Measurements from ENCODE around the gene VPS51.

The VPS51 gene

GRCh38 chr11:65104628-65105027 lies 8.6 kb downstream of the VPS51 start:
- no peak for DNase-seq (ENCODE audit: extremely low read depth in 1 of 2, low read depth in 1 of 2)

- DNase-seq (ENCODE audit: extremely low read depth in 1 of 2, low read depth in 1 of 2) = no peak
These were observed 11.1 kb downstream of the VPS51 start for GRCh38 chr11:65107078-65107477.

- no peak for DNase-seq (ENCODE audit: extremely low read depth in 1 of 2, low read depth in 1 of 2)
These were observed 11.9 kb downstream of the VPS51 start for GRCh38 chr11:65107751-65108468.

GRCh38 chr11:65108469-65109123 lies 12.6 kb downstream of the VPS51 start:
- DNase-seq (ENCODE audit: extremely low read depth in 1 of 2, low read depth in 1 of 2) = no peak

- no peak for DNase-seq (ENCODE audit: extremely low read depth in 1 of 2, low read depth in 1 of 2)
These were observed 13.5 kb downstream of the VPS51 start for GRCh38 chr11:65109231-65110198.

- peak; percentile 90 to 93 for DNase-seq (ENCODE audit: extremely low read depth in 1 of 2, low read depth in 1 of 2)
These were observed 14.4 kb downstream of the VPS51 start for GRCh38 chr11:65110354-65110861.

GRCh38 chr11:65111159-65111743 lies 15.2 kb downstream of the VPS51 start:
- no peak for DNase-seq (ENCODE audit: extremely low read depth in 1 of 2, low read depth in 1 of 2)

GRCh38 chr11:65111744-65112545 lies 15.9 kb downstream of the VPS51 start, which contains the start of gene TM7SF2:
Gene TM7SF2, plus strand, starts transcription at chr11:65111872. Its CDS starts 144 bp downstream, at chr11:65112016.
- DNase-seq (ENCODE audit: extremely low read depth in 1 of 2, low read depth in 1 of 2) = peak; percentile 86 to 93

- DNase-seq (ENCODE audit: extremely low read depth in 1 of 2, low read depth in 1 of 2) = peak in 1 of 2 donors; percentile 66
These were observed 16.7 kb downstream of the VPS51 start for GRCh38 chr11:65112546-65113360.

- no peak for DNase-seq (ENCODE audit: extremely low read depth in 1 of 2, low read depth in 1 of 2)
These were observed 17.3 kb downstream of the VPS51 start for GRCh38 chr11:65113361-65113756.

- DNase-seq (ENCODE audit: extremely low read depth in 1 of 2, low read depth in 1 of 2) = no peak
These were observed 17.8 kb downstream of the VPS51 start for GRCh38 chr11:65113839-65114238.

- no peak for DNase-seq (ENCODE audit: extremely low read depth in 1 of 2, low read depth in 1 of 2)
These were observed 18.6 kb downstream of the VPS51 start for GRCh38 chr11:65114538-65115171.

- DNase-seq (ENCODE audit: extremely low read depth in 1 of 2, low read depth in 1 of 2) = no peak
These were observed 19.5 kb downstream of the VPS51 start for GRCh38 chr11:65115361-65116082.

GRCh38 chr11:65116370-65117205 lies 20.6 kb downstream of the VPS51 start:
- no peak for DNase-seq (ENCODE audit: extremely low read depth in 1 of 2, low read depth in 1 of 2)

GRCh38 chr11:65117206-65118096 lies 21.4 kb downstream of the VPS51 start, which contains the start of gene ZNHIT2:
Gene ZNHIT2, minus strand, starts transcription at chr11:65117701. Its CDS starts 48 bp downstream, at chr11:65117653.
- peak; percentile 99 to 100 for DNase-seq (ENCODE audit: extremely low read depth in 1 of 2, low read depth in 1 of 2)
